ENCODE data around the gene MLLT11.

Gene MLLT11

GRCh38 chr1:151060007-151060656, at the start of gene MLLT11:
Gene MLLT11 (plus strand): TSS chr1:151060397. CDS start chr1:151067225, 6,828 bp downstream.
- FAIRE-seq: no peak
- peak; percentile 54 for DNase-seq (ENCODE audit: insufficient read length, low spot score)
- peak; percentile 58; the same call in 1 of the 2 replicates for TF ChIP-seq POLR2A (IDR thresholded peaks at IDR 0.05; ENCODE audit: low read depth, low read length)

DNA sequence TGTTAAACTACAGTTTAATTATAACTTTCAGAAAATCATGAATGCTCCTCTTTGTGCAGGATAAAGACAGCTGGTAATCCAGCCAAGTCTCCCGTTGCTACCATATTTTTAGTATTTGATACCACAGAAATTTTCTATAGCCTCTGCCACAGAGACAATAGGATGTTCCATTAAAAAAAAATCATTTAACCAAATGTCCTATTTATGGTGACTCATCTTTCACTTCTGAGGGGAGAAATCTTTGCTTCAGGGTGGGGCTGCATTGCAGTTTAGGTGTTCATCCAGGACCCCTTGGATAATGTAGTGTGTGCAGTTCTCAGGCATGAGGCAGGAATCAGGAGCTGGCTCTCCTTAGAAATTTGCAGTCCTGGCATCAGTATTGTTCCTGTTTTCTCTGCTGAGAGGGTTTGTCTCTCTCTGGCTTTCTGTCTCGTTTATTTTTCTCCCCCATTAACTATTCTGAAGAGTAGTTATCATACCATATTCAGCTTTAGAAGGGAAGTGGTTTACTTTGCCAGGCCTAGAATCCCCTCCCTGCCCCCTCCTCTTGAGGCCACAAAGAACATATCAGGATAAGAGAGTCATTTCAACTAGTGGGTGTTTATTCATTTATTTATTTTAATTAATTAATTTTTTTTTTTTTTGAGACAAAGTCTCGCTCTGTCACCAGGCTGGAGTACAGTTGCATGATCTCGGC, 48.9 kb upstream of the MLLT11 start:
- no peak for TF ChIP-seq POLR2A (IDR thresholded peaks at IDR 0.05; ENCODE audit: low read depth, low read length)
- FAIRE-seq: no peak
- DNase-seq (ENCODE audit: insufficient read length, low spot score): no peak

DNA sequence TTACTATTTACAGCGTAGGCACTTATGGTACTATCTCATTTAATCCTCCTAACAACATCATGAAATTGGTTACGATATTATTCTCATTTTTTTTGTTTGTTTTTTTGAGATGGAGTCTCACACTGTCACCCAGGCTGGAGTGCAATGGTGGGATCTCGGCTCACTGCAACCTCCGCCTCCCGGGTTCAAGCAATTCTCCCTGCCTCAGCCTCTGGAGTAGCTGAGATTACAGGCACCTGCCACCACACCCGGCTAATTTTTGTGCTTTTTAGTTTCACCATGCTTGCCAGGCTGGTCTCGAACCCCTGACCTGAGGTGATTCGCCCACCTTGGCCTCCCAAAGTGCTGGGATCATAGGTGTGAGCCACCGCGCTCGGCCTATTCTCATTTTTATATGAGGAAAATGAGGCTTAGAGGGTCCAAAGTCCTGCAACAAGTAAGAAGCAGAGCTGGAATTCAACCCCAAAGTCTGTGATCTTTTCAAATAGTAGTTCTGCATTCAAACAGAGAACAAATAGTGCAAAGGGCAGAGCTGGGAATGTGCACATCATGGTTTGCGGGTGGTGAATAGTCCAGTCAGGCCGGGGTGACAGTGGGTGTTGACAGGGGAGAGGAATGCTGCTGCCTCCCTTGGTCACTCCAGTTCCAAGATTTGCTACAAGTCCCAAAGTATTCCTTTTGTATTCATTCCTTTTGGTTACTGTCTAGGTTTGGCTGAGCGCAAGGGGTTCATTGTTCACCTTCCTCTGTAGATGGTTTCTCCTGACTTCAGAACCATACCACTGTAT, 47.3 kb upstream of the MLLT11 start:
- DNase-seq (ENCODE audit: insufficient read length, low spot score) (no peak), FAIRE-seq (no peak)
- TF ChIP-seq POLR2A (IDR thresholded peaks at IDR 0.05; ENCODE audit: low read depth, low read length): no peak

- FAIRE-seq (no peak), DNase-seq (ENCODE audit: insufficient read length, low spot score) (no peak)
- no peak for TF ChIP-seq POLR2A (IDR thresholded peaks at IDR 0.05; ENCODE audit: low read depth, low read length)
Measured at GRCh38 chr1:151013518-151013917, 46.7 kb upstream of the MLLT11 start.

DNA sequence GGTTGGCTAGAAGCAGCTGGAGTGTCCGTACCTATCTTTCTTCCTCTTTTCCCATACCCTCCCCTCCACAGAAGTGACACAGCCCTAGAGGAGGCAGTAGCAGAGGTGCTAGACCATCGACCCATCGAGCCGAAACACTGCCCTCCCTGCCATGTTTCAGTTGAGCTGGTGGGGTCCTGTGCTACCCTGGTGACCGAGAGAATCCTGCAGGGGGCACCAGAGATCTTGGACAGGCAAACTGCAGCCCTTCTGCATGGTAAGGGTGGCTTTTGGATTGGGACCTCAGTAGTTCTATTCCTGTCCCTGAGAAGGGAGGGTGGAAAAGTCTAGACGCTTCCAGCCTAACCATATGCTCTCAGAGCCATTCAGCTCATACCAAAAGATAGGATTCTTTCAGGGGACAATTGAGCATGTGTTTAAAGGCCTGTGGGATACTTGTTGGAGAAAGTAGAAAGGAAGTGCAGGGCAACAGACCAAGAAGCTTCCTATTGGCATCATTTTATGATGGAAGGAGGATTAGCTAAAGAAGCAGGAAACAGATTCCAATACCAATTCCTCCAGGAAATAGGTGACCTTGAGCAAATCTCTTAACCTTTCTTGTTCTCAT, 35.6 kb upstream of the MLLT11 start:
- DNase-seq (ENCODE audit: insufficient read length, low spot score) (peak; percentile 80), FAIRE-seq (no peak)
- no peak for TF ChIP-seq POLR2A (IDR thresholded peaks at IDR 0.05; ENCODE audit: low read depth, low read length)

DNA sequence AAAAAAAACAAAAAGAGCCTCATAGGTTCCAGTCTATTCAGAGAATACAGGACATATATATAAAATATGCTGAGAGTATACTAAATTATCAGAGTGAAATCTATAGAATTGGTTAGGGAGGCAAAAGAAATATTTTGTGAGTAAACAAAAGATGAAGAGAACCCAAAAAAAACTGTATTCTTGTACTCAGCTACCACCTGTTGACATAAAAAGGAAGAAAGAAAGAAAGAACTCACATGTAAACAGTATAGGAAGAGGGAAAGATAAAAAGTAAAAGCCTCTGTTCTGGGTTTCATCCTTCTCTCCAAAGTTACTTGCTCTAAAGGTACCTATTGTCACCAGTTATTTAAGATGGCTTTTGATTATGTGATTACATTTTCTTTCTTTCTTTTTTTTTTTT, 33.7 kb upstream of the MLLT11 start:
- no peak for FAIRE-seq
- TF ChIP-seq POLR2A (IDR thresholded peaks at IDR 0.05; ENCODE audit: low read depth, low read length): no peak
- no peak for DNase-seq (ENCODE audit: insufficient read length, low spot score)

GRCh38 chr1:151032164-151032563, 28.0 kb upstream of the MLLT11 start:
- FAIRE-seq: no peak
- no peak for TF ChIP-seq POLR2A (IDR thresholded peaks at IDR 0.05; ENCODE audit: low read depth, low read length)
- DNase-seq (ENCODE audit: insufficient read length, low spot score): no peak

GRCh38 chr1:151035167-151035566, 25.0 kb upstream of the MLLT11 start:
- TF ChIP-seq POLR2A (IDR thresholded peaks at IDR 0.05; ENCODE audit: low read depth, low read length): no peak
- DNase-seq (ENCODE audit: insufficient read length, low spot score): no peak
- FAIRE-seq: no peak

- FAIRE-seq: no peak
- no peak for DNase-seq (ENCODE audit: insufficient read length, low spot score)
- no peak for TF ChIP-seq POLR2A (IDR thresholded peaks at IDR 0.05; ENCODE audit: low read depth, low read length)
Measured at GRCh38 chr1:151036356-151036755, 23.8 kb upstream of the MLLT11 start, which contains the start of gene BNIPL. Gene BNIPL (plus strand): TSS chr1:151036586. CDS start chr1:151036726, 140 bp downstream.

- TF ChIP-seq POLR2A (IDR thresholded peaks at IDR 0.05; ENCODE audit: low read depth, low read length): no peak
- no peak for DNase-seq (ENCODE audit: insufficient read length, low spot score)
- FAIRE-seq: no peak
Measured at GRCh38 chr1:151037032-151037431, 23.2 kb upstream of the MLLT11 start.

DNA sequence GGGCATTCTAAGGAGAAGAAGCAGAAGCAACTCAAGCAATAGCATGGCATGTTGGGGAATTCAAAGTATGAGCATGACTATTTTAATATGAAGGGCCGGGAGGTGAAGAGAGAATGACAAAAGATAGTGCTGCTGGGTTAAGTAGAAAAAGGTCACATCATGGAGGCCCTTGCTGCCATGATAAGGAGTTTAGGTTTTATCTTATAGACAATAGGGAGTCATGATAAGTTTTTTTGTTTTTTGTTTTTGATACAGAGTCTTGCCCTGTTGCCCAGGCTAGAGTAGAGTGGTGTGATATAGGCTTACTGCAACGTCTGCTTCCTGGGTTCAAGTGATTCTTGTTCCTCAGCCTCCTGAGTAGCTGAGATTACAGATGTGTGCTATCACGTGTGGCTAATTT, 20.7 kb upstream of the MLLT11 start:
- no peak for FAIRE-seq
- no peak for TF ChIP-seq POLR2A (IDR thresholded peaks at IDR 0.05; ENCODE audit: low read depth, low read length)

DNA sequence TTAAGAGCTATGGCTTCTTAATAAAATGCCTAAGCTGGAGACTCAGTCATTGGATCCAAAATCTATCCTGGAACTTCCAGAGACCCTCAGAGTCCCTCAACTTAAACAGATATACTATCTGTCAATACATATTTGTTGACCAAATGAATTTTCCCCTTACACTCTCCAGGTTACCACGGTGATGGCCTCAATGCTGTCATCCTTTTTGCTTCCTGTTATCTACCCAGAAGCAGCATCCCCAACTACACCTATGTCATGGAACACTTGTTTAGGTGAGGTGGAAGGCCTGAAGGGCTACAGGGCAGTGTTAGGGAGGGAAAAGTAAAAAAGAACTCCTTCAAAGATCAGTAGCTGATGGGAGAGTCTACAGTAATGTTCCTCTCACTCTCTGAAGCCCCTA, 17.0 kb upstream of the MLLT11 start:
- TF ChIP-seq POLR2A (IDR thresholded peaks at IDR 0.05; ENCODE audit: low read depth, low read length): no peak
- FAIRE-seq (no peak), DNase-seq (ENCODE audit: insufficient read length, low spot score) (no peak)

More for the DNA sequence above, 20.7 kb upstream of the MLLT11 start:
- no peak for DNase-seq (ENCODE audit: insufficient read length, low spot score)

DNA sequence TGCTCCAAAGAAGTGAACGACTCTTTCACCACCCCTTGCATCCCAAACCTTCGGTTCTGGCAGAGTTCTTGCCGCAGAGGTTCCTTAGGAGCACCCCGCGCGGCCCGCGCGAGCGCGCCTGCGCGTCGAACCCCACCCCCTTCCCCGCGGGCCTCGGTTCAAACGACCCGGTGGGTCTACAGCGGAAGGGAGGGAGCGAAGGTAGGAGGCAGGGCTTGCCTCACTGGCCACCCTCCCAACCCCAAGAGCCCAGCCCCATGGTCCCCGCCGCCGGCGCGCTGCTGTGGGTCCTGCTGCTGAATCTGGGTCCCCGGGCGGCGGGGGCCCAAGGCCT, 12.6 kb upstream of the MLLT11 start, which contains the start of gene C1orf56:
Gene C1orf56 (plus strand): TSS at position 161 of the 334 bp plus-strand sequence. CDS start 97 bp downstream, at position 258.
- TF ChIP-seq POLR2A (IDR thresholded peaks at IDR 0.05; ENCODE audit: low read depth, low read length): peak; percentile 89
- DNase-seq (ENCODE audit: insufficient read length, low spot score) (peak; percentile 93), FAIRE-seq (no peak)
